Sigmoid colon (tissue), 3 donors: Measurements from ENCODE around the gene RAPGEF5.

ENCODE experiments used
- POLR2A ChIP-seq, 2 donors: fragments of 450-650 bp; IDR thresholded peaks; one replicate each; pipeline ENCODE4 v1.6.1; 2016; ENCODE audit warnings: antibody characterized with exemption in 2 of 2, mild to moderate bottlenecking in 2 of 2, moderate library complexity in 2 of 2
- TF ChIP-seq, protein P1 (sequence below), 4 experiments: fragments of 450-650 bp in 3 of 4; fragments of 200-600 bp in 1 of 4; IDR thresholded peaks; one replicate each; pipeline ENCODE4 v1.5.1; 2016 to 2019; ENCODE audit warnings: antibody characterized with exemption in 4 of 4, mild to moderate bottlenecking in 3 of 4, moderate library complexity in 2 of 4

DNA sequence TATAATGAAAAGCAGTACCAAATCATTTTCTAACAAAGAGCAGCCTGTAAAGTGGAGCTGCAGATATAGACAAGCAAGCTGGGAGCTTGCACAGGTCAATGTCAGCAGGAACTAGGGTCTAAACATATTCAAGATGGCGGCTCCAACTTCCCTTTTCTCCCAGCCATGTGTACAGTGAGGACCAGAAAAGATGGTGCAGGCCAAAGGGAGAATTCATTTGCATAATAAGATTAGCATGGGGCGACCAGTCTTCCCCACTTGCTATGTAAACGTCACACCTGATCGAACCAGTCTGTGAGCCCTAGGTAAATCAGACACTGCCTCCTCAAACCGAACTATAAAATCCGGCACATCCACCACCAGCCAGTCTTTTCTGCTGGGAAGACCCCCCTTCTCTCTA, 4.4 kb upstream of the RAPGEF5 start:
- TF ChIP-seq, protein P1, sequence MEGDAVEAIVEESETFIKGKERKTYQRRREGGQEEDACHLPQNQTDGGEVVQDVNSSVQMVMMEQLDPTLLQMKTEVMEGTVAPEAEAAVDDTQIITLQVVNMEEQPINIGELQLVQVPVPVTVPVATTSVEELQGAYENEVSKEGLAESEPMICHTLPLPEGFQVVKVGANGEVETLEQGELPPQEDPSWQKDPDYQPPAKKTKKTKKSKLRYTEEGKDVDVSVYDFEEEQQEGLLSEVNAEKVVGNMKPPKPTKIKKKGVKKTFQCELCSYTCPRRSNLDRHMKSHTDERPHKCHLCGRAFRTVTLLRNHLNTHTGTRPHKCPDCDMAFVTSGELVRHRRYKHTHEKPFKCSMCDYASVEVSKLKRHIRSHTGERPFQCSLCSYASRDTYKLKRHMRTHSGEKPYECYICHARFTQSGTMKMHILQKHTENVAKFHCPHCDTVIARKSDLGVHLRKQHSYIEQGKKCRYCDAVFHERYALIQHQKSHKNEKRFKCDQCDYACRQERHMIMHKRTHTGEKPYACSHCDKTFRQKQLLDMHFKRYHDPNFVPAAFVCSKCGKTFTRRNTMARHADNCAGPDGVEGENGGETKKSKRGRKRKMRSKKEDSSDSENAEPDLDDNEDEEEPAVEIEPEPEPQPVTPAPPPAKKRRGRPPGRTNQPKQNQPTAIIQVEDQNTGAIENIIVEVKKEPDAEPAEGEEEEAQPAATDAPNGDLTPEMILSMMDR (IDR thresholded peaks at IDR 0.05), result no peak
- no peak for TF ChIP-seq POLR2A (IDR thresholded peaks at IDR 0.05)
